Activated T-cell treated with anti-CD3 and anti-CD28 coated beads for 4 hours (primary cell): ENCODE results near the gene SNRNP35.
"Not testable (repeated sequence)": the region's sequence is repeated elsewhere in the genome, so short reads cannot be mapped to it uniquely, and the experiment has no call there.

Experiments
- DNase-seq: peaks from one replicate; pipeline ENCODE4 v3.0.0-alpha.2; 2020

SNRNP35 gene

DNA sequence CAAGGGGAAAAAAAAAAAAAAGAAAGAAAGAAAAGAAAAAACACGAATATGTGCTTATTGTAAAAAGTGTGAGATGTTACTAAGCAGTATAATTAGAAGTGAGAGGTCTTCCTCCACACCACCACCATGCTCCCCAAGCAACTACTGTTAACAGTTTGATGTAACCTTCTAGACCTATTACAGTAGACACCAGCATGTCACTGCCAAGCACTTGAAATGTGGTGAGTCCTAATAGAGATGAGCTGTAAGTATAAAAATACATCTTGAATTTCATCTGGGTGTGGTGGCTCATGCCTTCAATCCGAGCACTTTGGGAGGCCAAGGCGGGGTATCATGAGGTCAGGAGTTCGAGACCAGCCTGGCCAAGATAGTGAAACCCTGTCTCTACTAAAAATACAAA lies 8.1 kb upstream of the SNRNP35 start:
- DNase-seq, result no peak

DNA sequence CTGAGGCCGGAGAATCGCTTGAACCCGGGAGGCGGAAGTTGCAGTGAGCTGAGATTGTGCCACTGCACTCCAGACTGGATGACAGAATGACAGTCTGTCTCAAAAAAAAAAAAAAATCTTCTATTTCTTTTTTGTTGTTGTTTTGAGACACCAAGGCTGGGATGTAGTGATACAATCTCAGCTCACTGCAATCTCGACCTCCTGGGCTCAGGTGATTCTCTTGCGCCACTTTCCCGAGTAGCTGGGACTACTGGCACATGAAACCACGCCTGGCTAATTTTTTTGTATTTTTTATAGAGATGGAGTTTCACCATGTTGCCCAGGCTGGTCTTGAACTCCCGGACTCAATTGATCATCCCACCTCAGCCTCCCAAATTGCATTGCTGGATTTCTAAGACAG lies 7.3 kb upstream of the SNRNP35 start:
- DNase-seq, result no peak

DNA sequence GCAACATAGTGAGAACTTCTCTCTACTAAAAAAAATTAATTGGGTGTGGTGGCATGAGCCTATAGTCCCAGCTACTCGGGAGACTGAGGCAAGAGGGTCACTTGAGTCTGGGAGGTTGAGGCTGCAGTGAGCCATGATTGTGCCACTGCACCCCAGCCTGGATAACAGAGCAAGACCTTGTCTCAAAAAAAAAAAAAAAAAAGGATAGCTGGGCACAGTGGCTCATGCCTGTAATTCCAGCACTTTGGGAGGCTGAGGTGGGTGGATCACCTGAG lies 5.7 kb upstream of the SNRNP35 start:
- not testable (repeated sequence) for DNase-seq

DNA sequence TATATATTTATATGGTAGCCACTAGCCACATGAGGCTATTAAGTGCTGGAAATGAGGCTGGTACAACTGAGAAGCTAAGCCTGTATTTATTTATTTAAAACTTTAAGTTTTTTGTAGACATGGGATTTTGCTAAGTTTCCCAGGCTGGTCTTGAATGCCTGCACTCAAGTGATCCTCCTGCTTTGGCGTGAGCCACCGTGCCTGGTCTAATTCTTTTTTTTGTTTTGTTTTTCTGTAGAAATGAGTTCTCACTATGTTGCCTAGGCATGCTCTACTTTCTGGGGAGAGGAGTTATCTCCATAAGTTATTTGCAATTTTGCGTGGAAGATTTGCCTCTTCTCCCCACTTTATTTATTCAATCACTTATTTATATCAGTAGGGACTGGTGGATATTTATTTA lies 4.8 kb upstream of the SNRNP35 start:
- no peak for DNase-seq

DNA sequence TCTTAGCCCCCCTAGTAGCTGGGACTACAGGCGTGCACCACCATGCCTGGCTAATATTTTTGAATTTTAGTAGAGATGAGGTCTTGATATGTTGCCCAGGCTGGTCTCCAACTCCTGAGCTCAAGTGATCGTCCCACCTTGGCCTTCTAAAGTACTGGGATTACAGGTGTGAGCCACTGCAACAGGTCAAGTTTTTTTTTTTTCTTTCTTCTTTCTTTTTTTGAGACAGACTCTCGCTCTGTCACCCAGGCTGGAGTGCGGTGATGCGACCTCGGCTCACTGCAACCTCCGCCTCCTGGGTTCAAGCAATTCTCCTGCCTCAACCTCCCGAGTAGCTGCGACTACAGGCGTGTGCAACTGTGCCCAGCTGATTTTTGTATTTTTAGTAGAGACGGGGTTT lies 5.2 kb downstream of the SNRNP35 start:
- DNase-seq, result not testable (repeated sequence)

DNA sequence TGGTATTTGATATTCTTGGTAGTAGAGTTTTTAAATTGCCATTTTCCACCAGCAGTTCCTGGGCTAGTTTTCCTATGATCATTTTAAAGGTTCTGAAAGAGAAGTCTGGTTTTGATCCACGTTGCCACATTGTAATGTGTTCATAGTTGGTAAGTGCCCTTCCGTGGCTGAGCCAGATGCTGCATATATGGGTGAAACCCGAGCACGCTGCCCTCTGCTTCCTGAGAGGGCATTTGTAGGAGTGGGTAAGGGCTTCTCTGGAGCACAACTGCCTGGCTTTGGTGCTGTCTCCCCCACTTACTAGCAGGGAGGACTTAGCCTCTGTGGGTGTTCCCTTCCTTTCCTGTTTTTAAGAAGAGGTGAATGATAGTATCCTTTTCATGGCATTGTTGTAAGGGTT lies 7.1 kb downstream of the SNRNP35 start:
- no peak for DNase-seq

DNA sequence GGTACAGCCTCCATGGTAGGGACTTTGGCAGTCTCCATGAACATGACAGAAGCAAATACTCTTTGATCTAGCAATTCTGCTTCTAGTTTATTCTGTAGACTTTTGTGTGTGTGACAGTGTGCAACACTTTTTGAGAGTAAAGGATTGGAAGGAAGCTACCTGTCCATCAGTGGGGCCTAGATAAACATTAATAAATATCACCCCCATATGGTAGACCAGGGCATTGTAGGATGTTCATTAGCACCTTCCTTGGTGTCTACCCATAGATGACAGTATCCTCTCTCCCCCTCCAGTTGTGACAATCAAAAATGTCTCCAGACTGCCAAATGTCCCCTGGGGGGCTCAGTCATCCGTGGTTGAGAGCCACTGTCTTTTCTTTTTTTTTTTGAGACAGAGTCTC lies 10.8 kb downstream of the SNRNP35 start:
- DNase-seq, result no peak

DNA sequence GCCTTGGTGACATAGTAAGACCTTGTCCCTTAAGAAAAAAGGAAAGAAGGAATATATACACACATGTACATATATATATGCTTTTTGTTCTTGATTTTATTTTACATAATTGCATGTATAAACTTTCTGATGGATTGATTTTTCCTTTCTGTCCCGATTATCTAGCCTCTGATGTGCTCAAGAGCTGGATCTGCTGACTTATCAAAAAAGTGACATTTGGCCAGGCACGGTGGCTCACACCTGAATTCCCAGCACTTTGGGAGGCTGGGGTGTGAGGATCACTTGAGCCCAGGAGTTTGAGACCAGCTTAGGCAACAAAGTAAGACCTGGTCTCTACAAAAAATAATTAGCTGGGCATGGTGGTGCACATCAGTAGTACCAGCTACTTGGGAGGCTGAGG lies 12.0 kb downstream of the SNRNP35 start:
- no peak for DNase-seq

DNA sequence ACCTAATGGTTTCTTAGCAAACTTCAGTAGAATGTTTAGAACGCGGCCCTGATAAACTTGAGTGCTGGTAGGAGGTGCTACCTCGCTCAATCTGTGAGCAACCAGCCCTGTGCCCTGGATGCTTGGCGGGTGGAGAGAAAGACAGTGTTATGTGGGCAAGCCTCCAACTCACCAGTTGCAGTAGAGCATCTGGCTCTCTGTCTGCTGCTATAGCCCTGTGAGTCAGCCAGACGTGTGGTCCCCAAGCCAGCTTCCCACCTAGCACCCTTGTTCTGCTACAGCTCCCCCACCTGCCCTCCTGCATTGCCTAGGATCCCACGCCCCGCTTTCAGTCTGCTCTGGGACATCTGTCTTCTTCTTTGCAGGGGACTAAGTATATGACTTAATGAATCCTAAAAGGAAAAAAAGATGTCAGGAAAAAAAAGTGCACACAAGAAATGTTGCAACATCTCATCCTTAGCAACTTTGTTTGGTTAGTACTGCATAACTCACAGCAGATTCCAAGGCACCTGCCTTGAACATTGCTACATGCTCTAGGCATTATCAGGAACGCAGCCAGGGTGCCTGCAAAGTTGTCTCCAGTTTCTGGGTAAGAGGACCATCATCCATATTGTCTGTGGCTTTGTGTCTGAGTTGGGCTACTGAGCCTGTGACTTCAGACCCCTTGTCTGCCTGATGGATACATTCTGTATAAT lies 13.6 kb downstream of the SNRNP35 start:
- DNase-seq, result no peak

DNA sequence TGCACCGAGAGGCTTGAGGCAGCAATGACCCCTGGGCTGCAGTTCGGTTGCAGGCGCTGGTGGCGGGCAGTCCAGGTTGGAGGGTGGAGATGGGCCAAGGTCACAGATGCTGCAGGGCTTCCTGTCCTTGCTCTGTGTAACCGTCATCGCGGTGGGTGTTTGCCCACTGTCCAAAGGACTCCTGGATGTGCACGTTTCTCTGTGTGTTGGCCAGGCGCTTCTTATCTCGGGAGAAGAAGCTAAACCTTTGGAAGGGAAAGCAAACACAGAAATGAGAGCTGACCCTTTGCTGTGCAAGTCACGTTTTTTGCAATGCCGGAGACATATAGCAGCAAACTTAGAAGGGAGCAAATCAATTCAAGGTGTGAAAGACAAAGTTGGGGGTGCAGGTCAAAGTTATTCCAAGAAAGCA lies 14.5 kb downstream of the SNRNP35 start:
- no peak for DNase-seq

DNA sequence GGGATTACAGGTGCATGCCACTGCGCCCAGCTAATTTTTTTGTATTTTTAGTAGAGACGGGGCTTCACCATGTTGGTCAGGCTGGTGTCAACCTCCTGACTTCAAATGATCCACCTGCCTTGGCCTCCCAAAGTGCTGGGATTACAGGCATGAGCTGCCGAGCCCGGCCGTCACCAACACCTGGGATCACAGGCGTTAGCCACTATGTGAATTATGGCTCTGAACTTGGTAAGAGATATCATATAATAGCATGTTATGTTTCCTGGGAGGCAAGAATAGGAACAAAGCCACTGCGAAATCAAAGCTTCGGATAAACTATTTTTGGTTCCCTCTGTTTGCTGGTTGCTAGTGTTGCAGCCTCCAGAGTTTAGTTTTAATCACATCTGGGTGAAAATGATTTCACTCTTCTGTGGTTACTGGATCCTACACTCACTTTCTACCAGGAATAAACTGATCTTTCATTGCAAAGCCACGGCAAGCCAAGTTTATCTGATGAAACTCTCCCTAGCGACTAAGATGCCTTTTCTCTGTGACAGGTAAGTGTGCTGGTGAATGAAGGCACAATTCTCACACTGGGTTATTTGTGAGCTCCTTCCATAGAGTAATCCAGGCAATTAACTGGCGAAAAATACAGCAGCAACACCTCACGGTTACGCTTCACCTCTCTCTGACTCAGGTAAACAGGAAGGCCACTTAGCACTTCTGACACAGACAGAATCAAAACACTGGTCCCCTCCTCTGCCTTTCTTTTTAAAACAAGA lies 16.7 kb downstream of the SNRNP35 start:
- no peak for DNase-seq

DNA sequence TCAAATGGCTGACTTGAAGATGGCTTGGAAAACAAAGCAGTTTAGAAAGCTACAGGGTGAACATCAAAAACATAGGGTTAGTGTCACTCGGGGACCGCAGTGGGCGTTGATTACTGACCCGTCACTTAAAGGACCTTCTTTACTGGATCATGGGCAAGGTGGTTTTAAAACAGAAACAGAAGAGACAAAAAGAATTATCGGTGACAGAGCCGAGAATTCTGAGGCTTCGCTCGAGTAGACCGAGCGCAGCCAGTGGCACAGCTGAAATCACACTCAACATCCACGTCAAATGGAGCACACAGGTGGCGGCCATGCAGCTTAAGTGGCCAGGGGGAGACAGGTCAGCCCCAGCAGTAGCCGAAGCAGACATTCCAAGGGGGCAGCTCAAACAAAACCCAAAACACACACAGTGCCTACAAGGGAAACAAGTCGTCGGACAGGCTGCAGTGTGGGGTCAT lies 17.3 kb downstream of the SNRNP35 start:
- DNase-seq, result no peak

DNA sequence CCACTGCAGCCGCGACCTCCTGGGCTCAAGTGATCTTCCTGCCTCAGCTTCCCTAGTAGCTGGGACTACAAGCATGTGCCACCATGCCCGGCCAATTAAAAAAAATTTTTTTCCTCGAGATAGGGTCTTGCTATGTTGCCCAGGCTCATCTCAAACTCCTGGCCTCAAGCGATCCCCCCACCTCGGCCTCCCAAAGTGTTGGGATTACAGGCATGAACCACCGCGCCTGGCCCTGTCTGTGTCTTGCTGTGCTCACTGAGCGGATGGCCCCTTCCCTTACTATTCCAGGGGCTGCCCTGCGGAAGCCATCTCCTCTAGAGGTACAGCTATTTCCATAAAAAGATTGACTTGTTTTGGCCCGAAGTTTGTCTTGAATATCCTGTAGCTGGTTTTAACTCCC lies 20.1 kb downstream of the SNRNP35 start:
- no peak for DNase-seq

DNA sequence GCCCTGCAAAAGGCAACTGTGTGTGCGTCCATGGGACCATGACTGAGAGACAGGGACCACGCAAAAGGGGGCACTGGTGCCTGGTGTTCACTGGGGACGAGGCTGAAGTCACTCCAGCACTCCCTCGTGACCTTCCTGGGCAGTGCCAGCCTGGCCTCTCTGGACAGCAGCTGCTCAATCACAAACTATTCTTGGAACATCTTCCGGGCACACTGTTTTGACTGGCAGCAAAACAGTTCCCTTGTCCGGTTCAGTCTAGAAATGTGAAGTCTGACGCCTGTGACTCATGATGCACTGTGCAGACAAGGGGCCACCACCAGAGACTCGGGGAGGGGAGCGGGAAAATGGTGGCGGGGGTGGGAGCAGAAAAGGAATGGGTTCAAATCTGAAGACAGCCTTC lies 20.8 kb downstream of the SNRNP35 start:
- DNase-seq, result no peak

DNA sequence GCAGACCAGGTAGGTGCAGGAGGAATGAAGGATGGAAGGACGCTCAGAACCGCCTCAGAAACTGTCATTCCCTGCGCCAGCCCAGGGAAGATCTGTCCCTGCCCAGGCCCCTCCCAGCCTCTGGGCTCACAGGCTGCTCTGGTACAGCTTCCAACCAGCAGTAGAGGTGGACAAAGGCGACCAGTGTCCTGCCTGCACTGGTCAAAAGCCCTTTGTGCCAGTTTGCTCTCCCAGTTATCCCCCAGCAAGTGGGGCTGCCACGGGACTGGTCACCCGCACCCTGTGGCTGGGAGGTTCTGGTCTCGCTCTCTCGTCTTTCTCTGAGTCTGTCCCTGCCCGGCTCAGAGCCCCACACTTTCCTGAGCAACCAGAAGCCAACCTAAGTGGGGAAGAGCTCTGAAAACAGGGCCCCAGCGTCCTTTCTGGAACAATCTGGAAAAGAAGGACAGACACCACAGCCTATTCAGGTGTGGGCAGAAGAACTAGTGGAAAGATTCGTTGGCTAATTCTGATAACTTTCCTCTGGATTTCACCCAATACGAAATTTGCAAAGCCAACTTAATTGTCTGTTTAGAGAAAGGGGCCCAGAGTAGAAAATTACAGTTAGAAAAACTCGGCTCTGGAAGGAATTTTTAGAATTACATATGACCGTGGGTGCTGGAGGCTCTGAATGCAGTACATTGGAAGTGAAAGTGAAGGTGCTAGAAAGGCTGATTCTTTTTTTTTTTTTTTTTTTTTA lies 21.7 kb downstream of the SNRNP35 start:
- no peak for DNase-seq

DNA sequence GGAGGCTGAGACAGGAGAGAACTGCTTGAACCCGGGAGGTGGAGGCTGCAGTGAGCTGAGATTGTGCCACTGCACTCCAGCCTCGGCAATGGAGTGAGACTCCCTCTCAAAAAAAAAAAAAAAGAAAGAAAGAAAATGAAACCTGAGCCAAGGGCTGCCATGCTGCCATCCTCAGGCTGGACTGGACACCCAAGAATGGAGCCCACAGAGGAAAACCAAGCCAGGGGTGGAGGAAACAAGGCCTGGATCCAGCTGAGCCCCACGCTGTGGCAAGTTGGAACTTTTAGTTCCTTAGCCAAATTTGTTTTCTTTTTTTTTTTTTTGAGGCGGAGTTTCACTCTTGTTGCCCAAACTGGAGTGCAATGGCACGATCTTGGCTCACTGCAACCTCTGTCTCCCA lies 23.3 kb downstream of the SNRNP35 start:
- not testable (repeated sequence) for DNase-seq

DNA sequence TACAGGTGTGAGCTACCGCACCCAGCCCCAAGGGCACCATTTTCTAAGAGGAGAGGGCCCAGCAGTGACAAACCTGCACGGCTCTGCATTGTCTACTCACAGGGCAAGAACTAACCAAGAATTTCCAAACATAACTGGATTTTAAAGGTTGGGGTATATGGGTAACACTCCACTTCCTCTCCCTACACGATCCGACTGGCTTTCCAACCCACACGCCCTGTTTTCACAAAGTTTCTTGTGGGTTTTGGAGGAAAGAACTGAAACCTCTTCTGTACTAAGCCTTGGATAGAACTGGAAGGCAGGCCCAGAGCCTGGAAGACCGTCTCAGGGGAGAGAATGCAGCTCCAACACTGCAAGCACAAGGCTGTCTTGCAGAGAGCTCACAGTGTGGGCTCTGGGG lies 24.9 kb downstream of the SNRNP35 start:
- no peak for DNase-seq

DNA sequence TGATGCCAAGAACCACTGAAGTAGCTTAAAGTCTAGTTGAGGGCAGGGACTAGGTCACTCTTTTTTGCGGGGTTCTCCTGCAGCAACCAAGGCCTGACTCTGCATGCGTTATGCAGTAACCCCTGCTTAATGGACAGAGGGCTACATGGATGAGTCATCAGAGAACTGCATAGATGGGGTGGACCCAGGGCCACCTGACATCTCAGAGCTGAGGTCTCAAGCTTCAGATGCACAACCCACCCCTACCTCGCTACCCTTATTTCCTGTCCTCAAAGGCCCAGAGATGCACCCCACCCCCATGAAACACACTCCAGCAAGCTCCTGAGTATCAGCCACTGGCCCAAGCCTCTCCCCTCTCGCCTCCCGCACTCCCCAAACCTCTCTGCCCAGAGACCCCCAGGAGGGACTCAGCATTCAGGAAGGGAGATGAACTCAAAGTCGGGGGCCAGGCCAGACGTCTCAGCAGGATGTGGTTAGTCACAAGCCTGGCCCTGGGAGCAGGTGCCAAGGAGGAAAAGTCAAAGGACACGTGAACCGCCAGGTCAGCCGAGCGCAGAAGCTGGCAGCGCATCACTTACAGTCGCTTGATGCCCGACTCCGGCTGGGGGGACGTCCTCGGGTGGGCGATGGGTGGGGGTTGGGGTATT lies 25.8 kb downstream of the SNRNP35 start:
- DNase-seq, result no peak

DNA sequence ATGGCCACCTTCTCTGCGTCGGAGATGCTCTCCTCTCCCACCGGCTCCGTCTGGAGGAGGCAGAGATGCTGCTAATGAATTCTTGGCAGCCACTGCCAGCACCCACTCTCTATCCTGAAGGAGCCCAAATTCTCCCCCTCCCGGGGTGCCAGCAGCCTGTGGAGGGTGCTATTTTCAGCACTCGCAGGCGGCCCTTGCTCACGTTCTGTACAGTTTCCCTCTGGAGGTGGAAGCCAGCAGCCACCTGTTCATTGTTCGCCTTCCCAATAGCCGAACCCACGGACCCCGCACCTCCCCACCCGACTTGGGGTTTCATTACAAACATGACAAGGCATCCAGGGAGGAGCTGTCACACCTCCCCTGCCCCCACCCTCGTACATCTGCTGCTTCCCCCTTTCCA lies 27.8 kb downstream of the SNRNP35 start:
- DNase-seq, result no peak

DNA sequence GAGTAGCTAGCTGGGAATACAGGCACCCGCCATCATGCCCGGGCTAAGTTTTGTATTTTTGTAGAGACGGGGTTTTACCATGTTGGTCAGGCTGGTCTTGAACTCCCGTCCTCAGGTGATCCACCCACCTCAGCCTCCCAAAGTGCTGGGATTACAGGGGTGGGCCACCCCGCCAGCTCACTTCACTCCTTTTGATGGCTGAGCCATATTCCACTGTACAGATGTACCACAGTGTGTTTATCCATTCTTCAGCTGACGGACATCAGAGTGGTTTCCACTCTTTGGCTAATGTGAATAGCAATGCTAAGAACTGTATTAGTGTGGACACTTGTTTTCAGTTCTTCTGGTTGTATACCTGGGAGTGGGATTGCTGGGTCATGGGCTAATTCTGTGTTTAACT lies 29.5 kb downstream of the SNRNP35 start:
- DNase-seq, result no peak

DNA sequence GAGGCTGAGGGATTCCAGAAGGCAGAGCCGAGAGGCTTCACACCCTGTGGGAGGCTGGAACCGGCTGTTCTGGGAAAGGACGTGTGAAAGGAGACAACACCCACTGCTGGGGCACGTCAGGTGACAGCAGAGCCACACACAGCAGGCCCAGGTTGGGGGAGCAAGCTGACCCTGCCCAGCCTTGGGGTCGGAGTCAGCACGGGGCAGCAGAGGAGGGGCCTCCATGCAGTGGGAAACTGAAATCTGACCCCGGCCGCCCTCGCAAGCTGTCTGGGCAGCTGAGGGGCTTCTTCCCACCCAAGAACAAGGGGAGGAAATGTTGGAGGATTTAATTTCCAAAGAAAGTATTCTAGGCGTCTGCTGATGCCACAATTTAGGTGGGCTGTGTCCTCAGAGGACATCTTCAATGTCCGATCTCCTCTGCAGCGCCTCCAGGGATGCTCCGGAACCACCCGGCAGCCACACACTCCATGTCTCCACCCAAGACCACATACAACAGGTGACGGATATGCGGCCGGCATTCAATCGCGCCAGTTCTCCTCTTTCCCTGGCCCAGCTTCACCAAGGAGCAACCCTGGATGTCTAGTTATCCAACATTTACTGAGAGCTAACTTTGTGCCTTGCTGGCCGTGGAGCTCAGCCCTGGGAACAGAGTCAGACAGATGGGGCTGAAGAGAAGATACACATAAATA lies 30.7 kb downstream of the SNRNP35 start:
- DNase-seq, result no peak

DNA sequence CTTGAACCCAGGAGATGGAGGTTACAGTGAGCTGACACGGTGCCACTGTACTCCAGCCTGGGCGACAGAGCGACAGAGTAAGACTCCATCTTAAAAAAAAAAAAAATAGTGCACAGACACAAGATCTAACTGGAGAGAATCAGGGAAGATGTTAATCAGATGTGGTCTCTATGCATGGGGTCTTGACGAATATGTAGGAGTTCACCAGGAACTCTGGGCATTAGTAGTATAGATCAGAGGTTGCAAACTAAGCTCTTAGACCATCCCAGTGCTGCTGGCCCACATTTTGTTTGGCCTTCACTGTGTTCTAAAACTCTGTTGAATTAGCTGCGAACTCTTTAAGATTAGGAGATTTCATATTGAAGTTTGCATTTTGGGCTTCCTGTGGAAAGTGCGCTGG lies 31.6 kb downstream of the SNRNP35 start:
- no peak for DNase-seq

DNA sequence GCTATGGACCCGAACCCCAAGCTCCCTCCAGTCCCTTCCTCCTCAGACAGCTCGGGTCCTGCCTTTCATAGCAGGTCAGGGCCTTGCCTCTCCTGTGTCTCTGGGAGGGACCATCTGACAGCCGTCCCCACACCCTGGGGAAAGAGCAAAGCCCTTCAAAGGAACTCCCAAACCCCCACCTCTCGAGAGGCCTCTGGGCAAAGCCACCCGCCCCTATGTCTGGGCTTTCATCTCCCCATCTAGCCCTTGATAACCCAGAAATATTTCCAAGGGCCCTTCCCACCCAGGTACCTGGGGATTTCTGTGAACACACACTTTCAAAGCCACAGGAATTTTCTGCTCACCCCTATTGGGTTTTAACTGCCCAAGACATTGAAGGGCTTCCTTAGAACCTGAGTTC lies 32.1 kb downstream of the SNRNP35 start:
- no peak for DNase-seq
